OCI-LY1 (cell line): ENCODE data around the gene BCL2A1.

Source experiments
- CTCF ChIP-seq: fragments of 200-600 bp; sonication (generic), shearing (Covaris generic); IDR thresholded peaks from 2 replicates; pipeline ENCODE4 v1.5.1; 2017; ENCODE audit warnings: mild to moderate bottlenecking, antibody characterized with exemption, low read length, moderate library complexity, mixed read lengths
- EZH2 ChIP-seq: fragments of 200-600 bp; sonication (generic), shearing (Covaris generic); IDR thresholded peaks from 2 replicates; pipeline ENCODE4 v1.8.0; 2017; ENCODE audit warnings: borderline replicate concordance, mixed run types, mild to moderate bottlenecking, antibody characterized with exemption, low read length, moderate library complexity, mixed read lengths

- TF ChIP-seq CTCF = no peak
- no peak for TF ChIP-seq EZH2
These were observed 16.6 kb upstream of the BCL2A1 start for GRCh38 chr15:79987569-79987955.
